Activated naive CD8-positive, alpha-beta T cell (primary cell): ENCODE results near the gene PRAMEF5.
"Not testable (repeated sequence)": the region's sequence is repeated elsewhere in the genome, so short reads cannot be mapped to it uniquely, and the experiment has no call there.

ENCODE experiments used
- H3K27ac Mint-ChIP-seq: one replicate; pipeline ENCODE4 v1.8.0; 2021; ENCODE audit warnings: mixed read lengths
- H3K27me3 Mint-ChIP-seq: one replicate; pipeline ENCODE4 v1.8.0; 2021; ENCODE audit warnings: mixed read lengths
- H3K36me3 Mint-ChIP-seq: one replicate; pipeline ENCODE4 v1.8.0; 2021; ENCODE audit warnings: mixed read lengths
- H3K4me1 Mint-ChIP-seq: one replicate; pipeline ENCODE4 v1.8.0; 2021; ENCODE audit warnings: low read depth, mixed read lengths
- H3K4me3 Mint-ChIP-seq: one replicate; pipeline ENCODE4 v1.8.0; 2021; ENCODE audit warnings: mild to moderate bottlenecking, mixed read lengths
- H3K9me3 Mint-ChIP-seq: one replicate; pipeline ENCODE4 v1.8.0; 2021; ENCODE audit warnings: low read depth, mixed read lengths

PRAMEF5 gene

GRCh38 chr1:13253898-13254297 lies at the start of gene PRAMEF5:
Gene PRAMEF5 (plus strand): TSS chr1:13254198. CDS start chr1:13259269, 5,071 bp downstream.
- not testable (repeated sequence) for H3K4me3 Mint-ChIP-seq, H3K9me3 Mint-ChIP-seq, H3K27me3 Mint-ChIP-seq, H3K36me3 Mint-ChIP-seq, H3K27ac Mint-ChIP-seq, H3K4me1 Mint-ChIP-seq

- H3K9me3 Mint-ChIP-seq, H3K27ac Mint-ChIP-seq, H3K4me1 Mint-ChIP-seq, H3K4me3 Mint-ChIP-seq, H3K27me3 Mint-ChIP-seq, H3K36me3 Mint-ChIP-seq: not testable (repeated sequence)
Observed at GRCh38 chr1:13208712-13209111, 45.3 kb upstream of the PRAMEF5 start.

- not testable (repeated sequence) for H3K27ac Mint-ChIP-seq, H3K4me1 Mint-ChIP-seq, H3K27me3 Mint-ChIP-seq, H3K4me3 Mint-ChIP-seq, H3K9me3 Mint-ChIP-seq, H3K36me3 Mint-ChIP-seq
Observed at GRCh38 chr1:13216619-13217018, 37.4 kb upstream of the PRAMEF5 start.

- H3K27ac Mint-ChIP-seq, H3K9me3 Mint-ChIP-seq, H3K4me1 Mint-ChIP-seq, H3K4me3 Mint-ChIP-seq, H3K27me3 Mint-ChIP-seq, H3K36me3 Mint-ChIP-seq: not testable (repeated sequence)
Observed at GRCh38 chr1:13219203-13219602, 34.8 kb upstream of the PRAMEF5 start.

GRCh38 chr1:13222788-13223187 lies 31.2 kb upstream of the PRAMEF5 start:
- H3K27ac Mint-ChIP-seq, H3K4me3 Mint-ChIP-seq, H3K9me3 Mint-ChIP-seq, H3K36me3 Mint-ChIP-seq, H3K4me1 Mint-ChIP-seq, H3K27me3 Mint-ChIP-seq: not testable (repeated sequence)

GRCh38 chr1:13224480-13225060 lies 29.4 kb upstream of the PRAMEF5 start:
- Mint-ChIP-seq H3K4me1 (no peaks in the 10 kb centered on the region), H3K9me3 (no peaks in the 10 kb centered on the region), H3K27ac (no peak overlapping the region), H3K4me3 (no peak overlapping the region), H3K36me3 (no peaks in the 10 kb centered on the region), H3K27me3 (peaks cover 2% of the 10 kb centered on the region)

- H3K27me3 Mint-ChIP-seq, H3K36me3 Mint-ChIP-seq, H3K4me1 Mint-ChIP-seq, H3K9me3 Mint-ChIP-seq, H3K27ac Mint-ChIP-seq, H3K4me3 Mint-ChIP-seq: not testable (repeated sequence)
Observed at GRCh38 chr1:13225675-13226204, 28.3 kb upstream of the PRAMEF5 start, which contains the start of gene PRAMEF18. Gene PRAMEF18 (minus strand): TSS chr1:13226154. CDS start chr1:13226106, 48 bp downstream.

GRCh38 chr1:13227271-13228055 lies 26.5 kb upstream of the PRAMEF5 start:
- not testable (repeated sequence) for H3K9me3 Mint-ChIP-seq, H3K27ac Mint-ChIP-seq

GRCh38 chr1:13228343-13228781 lies 25.6 kb upstream of the PRAMEF5 start:
- H3K4me3 Mint-ChIP-seq, result no peak overlapping the region
- H3K9me3 Mint-ChIP-seq, result no peaks in the 10 kb centered on the region
- no peaks in the 10 kb centered on the region for H3K4me1 Mint-ChIP-seq
- H3K27me3 Mint-ChIP-seq, result peaks cover 14% of the 10 kb centered on the region
- H3K27ac Mint-ChIP-seq, result no peak overlapping the region
- no peaks in the 10 kb centered on the region for H3K36me3 Mint-ChIP-seq

More at GRCh38 chr1:13227271-13228055, 26.5 kb upstream of the PRAMEF5 start:
- peaks cover 14% of the 10 kb centered on the region for H3K27me3 Mint-ChIP-seq
- H3K4me3 Mint-ChIP-seq, H3K4me1 Mint-ChIP-seq, H3K36me3 Mint-ChIP-seq: not testable (repeated sequence)

- H3K4me1 Mint-ChIP-seq, H3K27ac Mint-ChIP-seq, H3K4me3 Mint-ChIP-seq, H3K36me3 Mint-ChIP-seq, H3K9me3 Mint-ChIP-seq: not testable (repeated sequence)
- H3K27me3 Mint-ChIP-seq, result peaks cover 14% of the 10 kb centered on the region
Observed at GRCh38 chr1:13230096-13230495, 23.9 kb upstream of the PRAMEF5 start.

- peaks cover 14% of the 10 kb centered on the region for H3K27me3 Mint-ChIP-seq
- not testable (repeated sequence) for H3K4me1 Mint-ChIP-seq, H3K9me3 Mint-ChIP-seq, H3K4me3 Mint-ChIP-seq, H3K36me3 Mint-ChIP-seq, H3K27ac Mint-ChIP-seq
Observed at GRCh38 chr1:13230601-13231000, 23.4 kb upstream of the PRAMEF5 start.

- H3K27ac Mint-ChIP-seq, H3K4me1 Mint-ChIP-seq, H3K36me3 Mint-ChIP-seq, H3K4me3 Mint-ChIP-seq, H3K9me3 Mint-ChIP-seq: not testable (repeated sequence)
- H3K27me3 Mint-ChIP-seq, result peaks cover 14% of the 10 kb centered on the region
Observed at GRCh38 chr1:13231061-13231750, 22.8 kb upstream of the PRAMEF5 start.

GRCh38 chr1:13232056-13232455 lies 21.9 kb upstream of the PRAMEF5 start:
- not testable (repeated sequence) for H3K4me1 Mint-ChIP-seq, H3K27ac Mint-ChIP-seq, H3K36me3 Mint-ChIP-seq, H3K9me3 Mint-ChIP-seq, H3K4me3 Mint-ChIP-seq
- peaks cover 13% of the 10 kb centered on the region for H3K27me3 Mint-ChIP-seq

- not testable (repeated sequence) for H3K9me3 Mint-ChIP-seq, H3K4me3 Mint-ChIP-seq, H3K27ac Mint-ChIP-seq, H3K4me1 Mint-ChIP-seq, H3K36me3 Mint-ChIP-seq
- peaks cover 13% of the 10 kb centered on the region for H3K27me3 Mint-ChIP-seq
Observed at GRCh38 chr1:13234057-13234456, 19.9 kb upstream of the PRAMEF5 start.

- not testable (repeated sequence) for H3K4me3 Mint-ChIP-seq
Observed at GRCh38 chr1:13237572-13237971, 16.4 kb upstream of the PRAMEF5 start.

More at GRCh38 chr1:13237572-13237971, 16.4 kb upstream of the PRAMEF5 start:
- not testable (repeated sequence) for H3K36me3 Mint-ChIP-seq, H3K9me3 Mint-ChIP-seq, H3K27me3 Mint-ChIP-seq, H3K4me1 Mint-ChIP-seq, H3K27ac Mint-ChIP-seq
